HG02981 (cell line): ENCODE data around the gene RAPSN.

Source experiments
- ATAC-seq: cut with Tn5 transposase; IDR thresholded peaks from one replicate; pipeline ENCODE4 v1.9.1; 2021; ENCODE audit warnings: mild to moderate bottlenecking, moderate library complexity; ENCODE audit not compliant: unreplicated experiment

The RAPSN gene

GRCh38 chr11:47466701-47467250, 17.8 kb upstream of the RAPSN start:
- ATAC-seq = no peak

- ATAC-seq = no peak
These were observed 17.3 kb upstream of the RAPSN start for GRCh38 chr11:47466201-47466600.

GRCh38 chr11:47464483-47464882, 15.5 kb upstream of the RAPSN start:
- ATAC-seq = no peak

DNA sequence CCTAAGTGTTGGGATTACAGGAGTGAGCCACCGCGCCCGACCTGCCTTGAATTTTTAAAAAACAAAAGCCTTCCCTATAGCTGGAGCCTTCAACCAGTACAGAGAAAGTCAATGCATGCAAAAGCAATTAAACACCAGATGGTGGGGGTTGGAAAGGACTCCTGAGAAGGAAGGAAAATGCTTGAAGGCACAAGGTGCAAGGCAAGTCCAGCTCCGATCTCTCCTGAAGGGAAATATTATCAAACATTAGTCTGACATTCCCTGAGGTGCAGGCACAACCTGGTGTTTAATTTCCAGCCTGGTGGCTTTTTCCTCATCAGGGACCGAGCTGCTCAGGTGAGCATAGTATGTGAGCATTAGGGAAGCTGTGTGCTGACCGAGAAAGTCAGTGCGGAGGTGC, 12.9 kb upstream of the RAPSN start:
- no peak for ATAC-seq

DNA sequence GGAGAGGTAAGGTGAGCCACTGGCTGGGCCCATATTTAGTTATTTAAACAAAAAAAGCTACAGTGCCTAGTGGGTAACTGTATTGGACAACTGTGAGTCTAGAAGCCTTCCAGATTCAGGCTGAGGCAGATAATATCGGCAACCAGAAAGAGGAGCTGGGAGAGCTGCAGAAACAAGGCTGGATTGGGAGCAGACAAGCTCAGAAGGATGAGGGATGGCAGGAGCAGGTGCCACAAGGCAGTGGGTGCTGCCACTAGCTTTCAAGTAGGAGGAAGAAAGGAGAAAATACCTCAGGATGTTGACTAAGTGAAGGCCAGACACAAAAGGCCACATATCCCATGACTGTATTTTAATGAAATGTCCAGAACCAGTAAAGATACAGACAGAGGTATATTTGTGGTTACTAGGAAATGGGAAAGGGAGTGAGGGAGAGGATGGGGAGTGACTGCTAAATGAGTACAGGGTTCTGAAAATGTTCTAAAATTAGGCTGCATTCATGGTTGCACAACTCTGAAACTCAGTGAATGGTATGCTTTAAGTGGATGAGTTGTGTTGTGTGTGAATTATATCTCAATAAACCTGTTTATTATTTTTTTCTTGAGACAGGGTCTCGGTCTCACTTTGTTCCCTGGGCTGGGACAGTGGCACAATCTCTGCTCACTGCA, 11.8 kb upstream of the RAPSN start:
- ATAC-seq = no peak

- ATAC-seq = peak; percentile 63
These were observed 5.3 kb upstream of the RAPSN start for GRCh38 chr11:47454258-47454671.

- ATAC-seq = no peak
These were observed 4.4 kb upstream of the RAPSN start for GRCh38 chr11:47453365-47453764.

DNA sequence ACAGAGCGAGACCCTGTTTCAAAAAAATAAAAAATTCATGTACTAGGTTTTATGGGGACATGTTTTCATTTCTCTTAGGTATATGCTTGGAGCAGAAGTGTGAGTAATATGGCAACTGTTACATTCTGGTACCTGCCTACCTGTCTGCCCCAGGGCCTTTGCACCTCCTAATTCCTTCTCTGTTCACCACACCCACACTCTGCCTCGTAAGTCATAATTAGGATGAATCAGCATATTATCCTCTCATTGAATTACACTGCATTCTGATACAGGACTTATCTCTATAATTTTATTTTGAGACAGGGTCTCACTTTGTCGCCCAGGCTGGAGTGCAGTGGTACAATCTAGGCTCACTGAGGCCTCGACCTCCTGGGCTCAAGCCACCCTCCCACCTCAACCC, 3.1 kb upstream of the RAPSN start:
- no peak for ATAC-seq

GRCh38 chr11:47451436-47451835, 2.5 kb upstream of the RAPSN start:
- ATAC-seq = no peak

- no peak for ATAC-seq
These were observed 605 bp upstream of the RAPSN start for GRCh38 chr11:47449541-47449940.

DNA sequence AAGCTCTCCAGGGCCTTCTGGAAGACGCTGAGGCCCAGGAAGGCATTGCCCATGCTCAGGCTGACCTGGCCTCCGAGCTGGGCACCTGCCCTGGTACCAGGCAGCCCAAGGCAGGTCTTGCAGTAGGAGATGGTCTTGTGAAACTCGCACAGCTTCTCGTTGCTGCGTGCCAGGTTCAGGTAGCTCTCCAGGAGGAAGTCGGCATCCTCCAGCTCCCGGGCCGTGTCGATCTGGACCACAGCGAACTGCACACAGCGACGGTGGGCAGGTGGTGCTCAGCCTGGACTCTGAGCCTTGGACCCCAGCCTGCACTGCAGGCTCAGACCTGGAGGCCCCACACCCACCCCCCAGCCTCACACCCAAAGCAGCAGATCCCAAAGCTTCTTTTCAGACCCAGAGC, 1.0 kb downstream of the RAPSN start:
- ATAC-seq = no peak

DNA sequence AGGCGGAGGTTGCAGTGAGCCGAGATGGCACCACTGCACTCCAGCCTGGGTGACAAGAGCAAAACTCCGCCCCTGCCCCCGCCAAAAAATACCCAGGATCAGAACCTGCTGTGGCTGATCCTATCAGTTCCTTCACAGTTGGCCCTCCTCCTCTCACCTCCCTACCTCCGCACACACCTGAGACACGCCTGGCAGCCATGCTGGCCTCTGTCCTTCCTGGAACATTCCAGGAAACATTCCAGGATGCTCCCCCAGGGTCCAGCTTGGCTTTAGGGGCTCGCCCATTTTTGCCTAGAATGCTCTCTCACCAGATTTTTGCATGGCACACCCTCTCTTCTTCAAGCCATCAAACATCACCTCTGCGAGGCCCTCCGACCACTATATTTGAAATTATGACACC, 2.1 kb downstream of the RAPSN start:
- ATAC-seq = no peak

- no peak for ATAC-seq
These were observed 3.1 kb downstream of the RAPSN start for GRCh38 chr11:47445840-47446239.

GRCh38 chr11:47443817-47444216, 5.1 kb downstream of the RAPSN start:
- no peak for ATAC-seq

- ATAC-seq = no peak
These were observed 5.8 kb downstream of the RAPSN start for GRCh38 chr11:47443028-47443700.

GRCh38 chr11:47442514-47442913, 6.4 kb downstream of the RAPSN start:
- no peak for ATAC-seq

DNA sequence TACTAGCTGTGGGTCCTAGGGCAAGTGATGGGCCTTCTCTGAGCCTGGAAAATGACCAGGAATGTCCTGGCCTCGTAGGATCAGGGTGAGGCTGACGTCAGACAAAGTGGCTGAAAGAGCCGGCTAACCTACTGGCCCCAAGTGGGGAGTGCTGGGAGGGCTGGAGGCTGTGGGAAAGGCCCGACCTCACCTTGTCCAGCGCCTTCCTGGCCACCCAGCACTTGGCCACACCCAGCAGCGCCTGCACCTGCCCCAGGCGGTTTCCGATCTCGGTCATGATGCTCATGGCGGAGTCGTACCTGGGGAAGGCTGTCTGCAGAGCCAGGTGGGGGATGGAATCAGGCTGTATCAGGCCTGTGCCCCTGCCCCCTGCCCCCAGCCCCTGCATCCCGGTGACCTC, 7.5 kb downstream of the RAPSN start:
- ATAC-seq = no peak

DNA sequence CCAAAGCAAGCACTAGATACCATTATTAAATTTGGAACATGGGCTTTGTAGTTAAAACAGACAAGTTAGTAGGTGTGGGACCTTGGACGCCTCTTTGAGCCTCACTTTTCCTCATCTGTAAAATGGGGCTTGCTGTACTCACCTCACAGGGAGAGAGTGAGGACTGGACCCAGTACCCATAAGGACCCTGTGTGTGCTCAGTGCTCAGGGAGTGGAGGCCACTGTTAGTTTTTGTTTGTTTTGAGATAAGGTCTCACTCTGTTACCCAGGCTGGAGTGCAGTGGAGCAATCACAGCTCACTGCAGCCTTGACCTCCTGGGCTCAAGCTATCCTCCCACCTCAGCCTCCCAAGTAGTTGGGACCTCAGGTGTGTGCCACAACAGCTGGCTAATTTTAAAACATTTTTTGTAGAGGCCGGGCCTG, 8.9 kb downstream of the RAPSN start:
- ATAC-seq = no peak

- no peak for ATAC-seq
These were observed 10.2 kb downstream of the RAPSN start for GRCh38 chr11:47438721-47439120.

GRCh38 chr11:47437746-47438418, 11.1 kb downstream of the RAPSN start:
- no peak for ATAC-seq

GRCh38 chr11:47437218-47437745, 11.7 kb downstream of the RAPSN start:
- no peak for ATAC-seq

GRCh38 chr11:47436726-47437125, 12.2 kb downstream of the RAPSN start:
- no peak for ATAC-seq
